ENCODE data around the gene KDSR. TPM values are rescaled to one million over a fixed set of nuclear protein-coding genes. Genes with fewer than 3 reads are reported as not detected.

KDSR gene
- total RNA-seq, 3 donors from 2014 or later, result 33.6 to 79.4 (median 51.4) TPM

DNA sequence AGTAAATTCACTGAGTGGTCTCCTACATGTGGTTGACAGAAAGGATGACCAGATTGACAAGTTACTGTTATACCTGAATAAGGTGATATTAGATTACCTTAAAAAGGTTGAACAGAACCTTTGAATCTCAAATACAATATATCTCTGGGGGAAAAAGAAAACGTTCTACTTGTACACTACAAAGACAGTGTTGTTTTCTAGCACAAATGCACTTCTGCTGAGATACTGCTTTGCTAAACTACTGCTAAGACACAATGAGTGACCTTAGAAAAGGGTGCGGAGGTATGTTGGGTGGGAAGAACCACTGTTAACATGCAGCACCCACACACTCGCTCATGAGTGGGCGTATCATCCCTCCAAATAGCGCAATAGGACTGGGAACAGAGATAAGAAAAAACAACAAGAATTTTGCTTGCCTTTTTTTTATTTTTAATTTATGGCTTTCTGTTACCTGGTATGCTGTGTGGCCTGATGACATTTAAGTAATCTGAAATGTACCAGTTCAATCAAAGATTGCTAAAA is 53.5 kb downstream of the KDSR start:
- TF ChIP-seq, protein P1, sequence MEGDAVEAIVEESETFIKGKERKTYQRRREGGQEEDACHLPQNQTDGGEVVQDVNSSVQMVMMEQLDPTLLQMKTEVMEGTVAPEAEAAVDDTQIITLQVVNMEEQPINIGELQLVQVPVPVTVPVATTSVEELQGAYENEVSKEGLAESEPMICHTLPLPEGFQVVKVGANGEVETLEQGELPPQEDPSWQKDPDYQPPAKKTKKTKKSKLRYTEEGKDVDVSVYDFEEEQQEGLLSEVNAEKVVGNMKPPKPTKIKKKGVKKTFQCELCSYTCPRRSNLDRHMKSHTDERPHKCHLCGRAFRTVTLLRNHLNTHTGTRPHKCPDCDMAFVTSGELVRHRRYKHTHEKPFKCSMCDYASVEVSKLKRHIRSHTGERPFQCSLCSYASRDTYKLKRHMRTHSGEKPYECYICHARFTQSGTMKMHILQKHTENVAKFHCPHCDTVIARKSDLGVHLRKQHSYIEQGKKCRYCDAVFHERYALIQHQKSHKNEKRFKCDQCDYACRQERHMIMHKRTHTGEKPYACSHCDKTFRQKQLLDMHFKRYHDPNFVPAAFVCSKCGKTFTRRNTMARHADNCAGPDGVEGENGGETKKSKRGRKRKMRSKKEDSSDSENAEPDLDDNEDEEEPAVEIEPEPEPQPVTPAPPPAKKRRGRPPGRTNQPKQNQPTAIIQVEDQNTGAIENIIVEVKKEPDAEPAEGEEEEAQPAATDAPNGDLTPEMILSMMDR (IDR thresholded peaks at IDR 0.05), result no peak
- no peak for ATAC-seq
- Histone ChIP-seq H3K4me1 (ENCODE audit: low read depth) (peaks cover 7% of the 10 kb centered on the region), H3K36me3 (ENCODE audit: low read depth) (no peaks in the 10 kb centered on the region), H3K9me3 (no peaks in the 10 kb centered on the region), H3K4me3 (no peak overlapping the region)
- DNase-seq, result no peak
- intact Hi-C loops (cut with DNase I, micrococcal nuclease), result loop anchor here (10.0 kb wide), 2 partner anchors 59 to 69 kb away; no protein-coding TSS in a partner anchor

DNA sequence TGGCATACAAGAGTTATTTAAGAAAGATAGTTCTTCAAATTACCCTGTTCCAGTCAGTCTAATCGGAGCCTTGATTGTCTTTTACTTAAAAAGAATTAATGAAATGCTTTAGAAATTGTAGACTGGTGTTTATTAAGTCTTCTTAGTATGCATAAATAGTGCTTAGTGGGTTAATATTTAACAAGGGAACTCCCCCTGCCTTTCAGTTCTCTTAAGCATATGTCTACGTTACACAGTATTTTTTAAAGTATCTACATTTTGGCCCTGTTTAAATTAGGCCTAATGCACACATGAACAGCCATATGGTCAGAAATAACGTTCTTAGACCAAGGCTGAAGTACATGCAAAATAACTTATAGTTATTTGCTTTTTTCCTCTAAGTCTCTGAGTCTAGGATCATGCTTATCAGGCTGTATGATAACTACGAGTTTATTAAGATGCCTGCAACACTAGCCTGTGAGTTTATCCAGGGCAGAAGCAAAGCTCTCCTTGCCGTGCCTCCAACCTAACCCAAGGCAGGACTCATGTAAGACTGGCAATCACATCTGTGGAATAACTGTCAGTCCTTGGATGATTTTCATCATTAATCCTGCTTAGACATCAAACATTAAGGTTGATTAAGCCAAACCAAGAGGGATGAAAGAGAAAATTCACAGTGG is 54.1 kb downstream of the KDSR start:
- H3K9me3 ChIP-seq, result no peaks in the 10 kb centered on the region
- TF ChIP-seq, protein P1 (IDR thresholded peaks at IDR 0.05), result no peak
- no peak for DNase-seq
- no peak overlapping the region for H3K4me3 ChIP-seq
- ATAC-seq, result no peak
- peaks cover 7% of the 10 kb centered on the region for H3K4me1 ChIP-seq (ENCODE audit: low read depth)
- H3K36me3 ChIP-seq (ENCODE audit: low read depth), result no peaks in the 10 kb centered on the region
- intact Hi-C loops (cut with DNase I, micrococcal nuclease), result loop anchor here (10.0 kb wide), 2 partner anchors 58 to 68 kb away; no protein-coding TSS in a partner anchor

DNA sequence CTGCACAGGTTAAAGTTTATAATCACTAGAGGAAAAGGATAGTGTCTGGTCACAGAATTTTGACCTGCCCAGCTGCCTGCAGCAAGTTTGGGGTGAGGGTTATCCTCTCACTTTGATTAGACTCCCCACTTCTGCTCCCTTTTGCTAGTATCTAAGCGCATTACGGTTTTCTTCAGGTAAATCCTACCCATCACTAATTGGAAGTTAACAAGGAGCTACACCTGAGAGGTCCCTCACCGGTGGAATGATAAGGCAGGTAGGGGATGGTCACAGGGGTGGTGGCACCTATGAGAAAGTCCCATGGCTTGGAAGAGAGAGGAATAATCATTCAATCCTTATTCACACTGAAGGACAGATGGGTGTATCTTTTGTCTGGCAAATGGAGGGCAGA is 55.0 kb downstream of the KDSR start:
- peaks cover 7% of the 10 kb centered on the region for H3K4me1 ChIP-seq (ENCODE audit: low read depth)
- intact Hi-C loops (cut with DNase I, micrococcal nuclease), result loop anchor here (10.0 kb wide), 2 partner anchors 57 to 67 kb away; no protein-coding TSS in a partner anchor

DNA sequence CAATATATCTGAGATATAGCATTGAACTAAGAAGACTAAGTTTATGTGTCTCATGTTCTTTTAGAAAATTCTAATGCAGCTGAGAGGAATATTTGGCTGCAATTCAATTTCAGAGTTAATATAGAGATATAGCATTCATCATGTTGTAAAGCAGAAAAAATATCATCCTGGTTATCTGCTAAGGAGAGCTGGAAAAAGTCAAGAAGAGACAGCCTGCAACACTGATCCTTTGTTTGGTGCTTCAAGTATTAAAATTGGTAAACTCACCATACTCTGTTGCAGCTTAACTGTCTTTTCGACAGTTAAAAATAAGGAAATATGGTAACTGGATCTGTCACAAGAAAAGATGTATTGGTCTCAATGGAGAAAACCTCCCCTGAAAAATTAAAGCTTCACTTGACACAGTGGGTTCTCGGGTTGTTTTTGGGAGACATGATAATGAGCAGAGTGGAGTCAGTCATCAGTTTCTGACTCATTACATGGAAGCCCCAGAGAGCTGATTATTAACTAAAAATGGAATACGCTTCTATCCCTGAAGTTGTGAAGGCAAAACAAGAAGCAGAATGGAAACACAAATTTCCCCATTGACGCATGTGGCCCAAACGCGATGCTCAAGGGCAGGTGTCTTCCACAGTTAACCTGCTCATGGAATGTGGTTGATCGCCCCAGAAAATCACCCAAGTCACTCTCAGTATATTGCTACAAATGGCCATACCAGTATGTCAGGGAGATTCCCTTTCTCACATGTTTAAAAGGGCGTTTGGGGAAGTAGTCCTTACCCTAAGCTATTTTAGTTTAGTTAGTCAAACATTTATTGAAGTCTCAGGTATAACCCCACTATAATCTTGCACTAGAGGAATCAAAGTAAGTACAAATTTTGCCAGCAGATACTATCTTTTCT is 55.6 kb downstream of the KDSR start:
- ATAC-seq (peak; percentile 19), DNase-seq (no peak)
- Histone ChIP-seq H3K4me1 (ENCODE audit: low read depth) (peaks cover 7% of the 10 kb centered on the region), H3K4me3 (no peak overlapping the region), H3K9me3 (no peaks in the 10 kb centered on the region), H3K36me3 (ENCODE audit: low read depth) (no peaks in the 10 kb centered on the region)
- intact Hi-C loops (cut with DNase I, micrococcal nuclease), result loop anchor here (10.0 kb wide), 2 partner anchors 57 to 67 kb away; no protein-coding TSS in a partner anchor
- TF ChIP-seq, protein P1 (IDR thresholded peaks at IDR 0.05), result no peak

More for the DNA sequence above, 55.0 kb downstream of the KDSR start:
- ATAC-seq, result no peak
- Histone ChIP-seq H3K9me3 (no peaks in the 10 kb centered on the region), H3K36me3 (ENCODE audit: low read depth) (no peaks in the 10 kb centered on the region), H3K4me3 (no peak overlapping the region)
- DNase-seq, result no peak
- TF ChIP-seq, protein P1 (IDR thresholded peaks at IDR 0.05), result no peak

DNA sequence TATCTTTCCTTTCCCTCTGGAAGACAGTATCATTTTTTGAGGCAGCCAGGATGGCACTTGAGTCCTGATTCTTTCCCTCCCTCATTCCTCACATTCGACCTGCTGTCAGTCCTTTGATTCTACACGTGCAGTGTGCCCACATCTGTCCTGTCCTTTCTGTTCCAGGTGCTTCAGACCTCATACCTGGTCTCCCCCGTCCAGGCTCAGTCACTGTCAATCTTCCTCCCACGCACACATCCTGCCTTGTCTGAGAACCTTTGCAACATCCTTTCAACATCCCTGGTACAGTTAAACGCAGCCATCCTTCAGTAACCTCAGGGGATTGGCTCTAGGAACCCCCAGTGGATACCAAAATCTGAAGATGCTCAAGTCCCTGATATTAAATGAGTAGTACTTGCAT is 57.6 kb downstream of the KDSR start:
- Histone ChIP-seq H3K9me3 (no peaks in the 10 kb centered on the region), H3K36me3 (ENCODE audit: low read depth) (no peaks in the 10 kb centered on the region), H3K4me1 (ENCODE audit: low read depth) (peaks cover 7% of the 10 kb centered on the region), H3K4me3 (no peak overlapping the region)
- TF ChIP-seq, protein P1 (IDR thresholded peaks at IDR 0.05), result no peak
- DNase-seq (no peak), ATAC-seq (peak; percentile 58)
- intact Hi-C loops (cut with DNase I, micrococcal nuclease), result no loop called here
